Activated naive CD8-positive, alpha-beta T cell treated with anti-CD3 and anti-CD28 coated beads, Interleukin-2, amount 50 U/mL, for 16 hours (primary cell): ENCODE results near the gene C19orf38.
"Not testable (repeated sequence)": the region's sequence is repeated elsewhere in the genome, so short reads cannot be mapped to it uniquely, and the experiment has no call there.

Experiments
- DNase-seq: peaks from one replicate; pipeline ENCODE4 v3.0.0-alpha.2; 2020; ENCODE audit warnings: low read depth, low spot score

Gene C19orf38

GRCh38 chr19:10820173-10820572 lies 28.0 kb upstream of the C19orf38 start:
- DNase-seq = no peak

GRCh38 chr19:10823690-10824089 lies 24.5 kb upstream of the C19orf38 start:
- DNase-seq = no peak

GRCh38 chr19:10826231-10826630 lies 22.0 kb upstream of the C19orf38 start:
- DNase-seq = no peak

DNA sequence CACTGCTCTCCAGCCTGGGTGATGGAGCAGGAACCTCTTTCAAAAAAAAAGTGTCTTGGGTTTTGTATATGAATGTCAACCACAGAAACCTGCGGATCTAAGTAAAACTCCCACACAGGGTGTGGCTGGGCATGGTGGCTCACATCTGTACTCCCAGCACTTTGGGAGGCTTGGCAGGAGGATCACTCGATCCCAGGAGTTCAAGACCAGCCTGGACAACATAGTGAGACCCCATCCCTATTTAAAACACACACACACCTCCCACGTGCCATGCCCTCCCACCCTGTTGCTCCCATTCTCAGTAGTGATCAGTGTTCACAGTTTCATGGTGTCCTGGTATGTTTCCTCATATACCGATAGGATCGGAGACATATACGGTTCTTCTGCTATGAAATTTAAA lies 21.4 kb upstream of the C19orf38 start:
- DNase-seq = no peak

DNA sequence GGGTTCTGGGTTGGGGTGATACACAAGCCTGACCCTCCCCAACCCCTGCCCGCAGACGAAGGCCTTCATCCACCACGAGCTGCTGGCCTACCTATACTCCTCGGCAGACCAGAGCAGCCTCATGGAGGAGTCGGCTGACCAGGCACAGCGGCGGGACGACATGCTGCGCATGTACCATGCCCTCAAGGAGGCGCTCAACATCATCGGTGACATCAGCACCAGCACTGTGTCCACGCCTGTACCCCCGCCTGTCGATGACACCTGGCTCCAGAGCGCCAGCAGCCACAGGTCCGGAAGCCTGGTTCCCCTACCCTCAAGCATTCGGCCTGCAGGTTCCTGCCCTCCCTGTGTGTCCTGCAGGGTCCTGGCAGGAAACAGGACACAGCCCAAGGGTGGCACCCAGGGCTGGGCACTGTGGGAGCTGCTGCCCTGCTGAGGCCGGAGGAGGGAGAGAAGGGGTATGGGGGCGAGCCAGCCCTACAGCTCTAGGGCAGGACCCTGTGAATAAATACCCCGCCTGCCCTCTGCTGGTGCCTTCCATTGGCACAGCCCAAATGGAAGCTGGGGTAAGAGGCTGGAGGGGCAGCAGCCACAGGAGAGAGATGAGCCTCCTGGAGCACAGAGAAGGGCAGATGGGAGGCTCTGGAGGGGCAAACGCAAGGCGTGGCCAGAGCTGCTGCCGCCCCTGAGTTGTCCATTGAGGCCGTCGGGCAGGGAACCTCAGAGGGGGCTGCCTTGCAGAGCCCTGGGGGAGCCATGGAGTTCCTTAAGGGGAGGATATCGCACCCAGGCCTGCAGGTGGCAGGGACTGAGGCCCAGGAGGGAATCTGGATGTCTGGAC lies 19.0 kb upstream of the C19orf38 start:
- no peak for DNase-seq

DNA sequence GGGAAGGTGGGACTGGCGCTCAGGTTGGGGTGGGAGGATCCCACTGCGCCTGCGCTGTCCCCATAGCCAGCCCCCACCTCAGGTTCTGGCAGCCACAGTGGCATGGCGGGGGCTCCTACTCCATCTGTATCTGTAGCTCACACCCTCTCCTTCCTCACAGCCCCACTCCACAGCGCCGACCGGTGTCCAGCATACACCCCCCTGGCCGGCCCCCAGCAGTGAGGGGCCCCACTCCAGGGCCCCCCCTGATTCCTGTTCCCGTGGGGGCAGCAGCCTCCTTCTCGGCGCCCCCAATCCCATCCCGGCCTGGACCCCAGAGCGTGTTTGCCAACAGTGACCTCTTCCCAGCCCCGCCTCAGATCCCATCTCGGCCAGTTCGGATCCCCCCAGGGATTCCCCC lies 18.2 kb upstream of the C19orf38 start:
- DNase-seq = no peak

- DNase-seq = no peak
Measured at GRCh38 chr19:10830370-10830769, 17.8 kb upstream of the C19orf38 start.

GRCh38 chr19:10830931-10831779 lies 17.1 kb upstream of the C19orf38 start:
- DNase-seq = no peak

GRCh38 chr19:10831987-10832938 lies 16.0 kb upstream of the C19orf38 start:
- no peak for DNase-seq

GRCh38 chr19:10832939-10833296 lies 15.3 kb upstream of the C19orf38 start:
- no peak for DNase-seq

DNA sequence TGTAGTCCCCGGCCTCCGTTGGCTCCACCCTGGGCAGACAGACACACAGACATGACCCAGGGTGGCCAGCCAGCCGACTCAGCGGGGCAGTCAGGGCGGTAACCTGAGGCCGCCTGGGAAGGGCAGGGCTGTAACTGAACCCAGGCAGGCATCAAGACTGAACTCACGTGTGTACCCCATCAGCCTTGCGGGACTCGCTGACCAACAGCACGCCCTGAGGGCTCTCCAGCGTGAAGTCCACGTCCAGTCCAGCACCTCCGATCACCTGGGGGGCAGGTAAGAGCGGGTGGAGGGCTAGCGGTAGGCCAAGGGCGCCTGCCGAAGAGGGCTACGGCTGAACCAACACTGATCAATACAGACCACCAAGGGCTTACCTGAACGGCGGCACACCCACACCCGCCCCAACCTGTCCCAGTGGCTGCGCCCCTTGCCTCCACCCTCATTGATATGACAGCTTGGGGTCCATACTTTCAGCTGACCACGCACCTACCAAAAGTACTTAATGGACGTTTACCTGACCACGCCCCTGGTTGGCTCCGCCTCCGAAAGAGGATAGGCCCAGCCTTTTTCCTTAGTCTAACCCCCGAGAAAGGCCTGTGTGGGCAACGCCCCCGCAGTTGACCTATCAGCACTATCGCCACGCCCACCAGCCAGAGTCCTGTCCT lies 13.0 kb upstream of the C19orf38 start:
- no peak for DNase-seq

GRCh38 chr19:10835754-10836478 lies 12.3 kb upstream of the C19orf38 start, which contains the start of gene TMED1:
Gene TMED1, minus strand, starts transcription at chr19:10836212. Its CDS starts 21 bp downstream, at chr19:10836191.
- DNase-seq = peak; percentile 88

DNA sequence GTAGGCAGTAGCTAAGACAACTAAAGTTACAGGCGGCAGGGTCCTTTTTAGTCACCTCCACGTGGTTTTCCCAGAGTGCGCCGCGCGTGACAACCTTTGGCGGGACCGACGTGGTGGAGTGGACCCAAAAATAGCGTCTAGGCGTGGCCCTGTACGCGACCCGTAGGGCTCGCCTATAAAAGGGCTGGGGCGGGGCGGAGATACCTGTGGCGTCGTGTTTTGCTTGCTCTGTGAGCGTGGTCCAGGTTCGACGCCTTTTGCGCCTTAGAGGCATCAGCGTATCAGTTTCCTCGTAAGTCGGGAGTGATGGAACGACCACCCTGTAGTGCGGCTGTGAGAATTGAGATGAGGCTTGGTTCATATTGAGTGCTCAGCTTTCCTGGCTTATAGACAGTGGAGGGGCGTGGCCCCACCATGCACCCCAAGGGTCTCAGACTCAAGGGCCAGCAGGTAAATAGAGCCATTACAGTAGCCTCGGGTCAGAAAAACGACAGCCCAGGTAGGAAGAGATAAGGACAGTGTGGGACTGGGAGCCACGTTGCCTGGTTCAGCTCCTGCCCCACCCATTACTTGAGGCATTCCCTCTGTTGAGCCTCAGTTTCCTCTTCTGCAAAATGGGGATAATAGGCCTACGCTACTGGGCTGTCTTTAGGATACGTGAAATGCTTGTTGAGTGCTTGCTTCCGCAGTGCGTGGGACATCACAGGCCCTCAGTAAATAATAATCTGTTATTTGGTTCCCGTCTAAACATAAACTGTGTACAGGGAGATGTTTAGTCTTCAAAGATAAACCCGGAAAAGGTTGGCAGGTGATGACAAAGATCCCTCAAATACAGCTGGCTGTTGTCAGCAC lies 11.5 kb upstream of the C19orf38 start:
- peak; percentile 51 for DNase-seq

GRCh38 chr19:10837649-10838048 lies 10.6 kb upstream of the C19orf38 start:
- DNase-seq = not testable (repeated sequence)

GRCh38 chr19:10838377-10838776 lies 9.8 kb upstream of the C19orf38 start:
- no peak for DNase-seq

DNA sequence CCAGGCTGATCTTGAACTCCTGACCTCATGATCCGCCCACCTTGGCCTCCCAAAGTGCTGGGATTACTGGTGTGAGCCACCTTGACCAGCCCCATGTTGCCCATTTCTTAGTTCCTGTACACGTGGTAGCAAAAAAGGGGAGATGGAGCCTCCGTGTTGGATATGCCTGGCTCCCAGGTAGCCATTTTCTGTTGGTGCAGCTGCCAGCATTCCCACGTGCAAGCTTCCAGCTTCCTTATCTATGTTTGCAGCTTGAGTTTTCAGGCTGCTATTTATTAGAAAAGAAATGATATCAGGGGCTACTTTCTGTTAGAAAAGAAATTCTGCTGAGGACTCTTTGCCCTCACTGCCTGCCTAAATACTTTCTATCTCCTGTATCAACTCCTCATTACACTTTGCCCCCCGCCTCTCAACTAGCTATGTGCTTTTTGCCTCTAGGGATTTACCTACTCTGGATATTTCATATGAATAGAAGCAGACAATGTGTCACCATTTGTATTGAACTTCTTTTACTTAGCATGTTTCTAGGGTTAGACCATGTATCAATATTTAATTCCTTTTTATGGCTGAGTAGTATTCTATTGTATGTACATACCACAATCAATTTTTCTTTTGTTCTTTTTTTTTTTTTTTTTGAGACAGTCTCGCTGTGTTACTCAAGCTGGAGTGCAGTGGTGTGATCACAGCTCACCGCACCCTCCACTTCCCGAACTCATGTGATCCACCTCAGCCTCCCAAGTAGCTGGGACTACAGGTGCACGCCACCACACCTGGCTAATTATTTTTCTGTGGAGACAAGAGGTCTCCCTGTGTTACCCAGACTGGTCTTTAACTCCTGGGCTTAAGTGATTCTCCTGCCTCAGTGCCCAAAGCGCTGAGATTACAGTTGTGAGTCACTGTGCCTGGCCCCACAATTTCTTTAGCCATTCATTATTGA lies 8.8 kb upstream of the C19orf38 start:
- no peak for DNase-seq

DNA sequence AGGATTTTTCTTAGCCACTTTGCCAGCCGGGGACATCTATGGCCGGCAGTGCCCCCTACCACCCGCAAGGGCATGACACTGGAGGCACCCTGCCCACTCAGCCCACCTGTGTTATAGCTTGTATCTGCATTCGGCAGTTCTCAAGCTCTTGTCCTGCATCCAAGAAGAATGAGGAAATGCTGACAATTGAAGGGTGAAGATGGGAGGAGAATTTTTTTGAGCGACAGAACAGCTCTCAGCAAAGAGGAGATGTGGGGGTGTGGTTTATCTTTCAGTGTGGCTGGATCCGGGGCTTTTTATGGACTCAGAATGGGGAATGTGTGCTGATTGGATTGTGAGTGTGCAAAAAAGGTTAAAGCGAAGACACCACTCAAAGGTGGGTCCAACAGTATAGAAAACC lies 5.4 kb upstream of the C19orf38 start:
- DNase-seq = no peak

DNA sequence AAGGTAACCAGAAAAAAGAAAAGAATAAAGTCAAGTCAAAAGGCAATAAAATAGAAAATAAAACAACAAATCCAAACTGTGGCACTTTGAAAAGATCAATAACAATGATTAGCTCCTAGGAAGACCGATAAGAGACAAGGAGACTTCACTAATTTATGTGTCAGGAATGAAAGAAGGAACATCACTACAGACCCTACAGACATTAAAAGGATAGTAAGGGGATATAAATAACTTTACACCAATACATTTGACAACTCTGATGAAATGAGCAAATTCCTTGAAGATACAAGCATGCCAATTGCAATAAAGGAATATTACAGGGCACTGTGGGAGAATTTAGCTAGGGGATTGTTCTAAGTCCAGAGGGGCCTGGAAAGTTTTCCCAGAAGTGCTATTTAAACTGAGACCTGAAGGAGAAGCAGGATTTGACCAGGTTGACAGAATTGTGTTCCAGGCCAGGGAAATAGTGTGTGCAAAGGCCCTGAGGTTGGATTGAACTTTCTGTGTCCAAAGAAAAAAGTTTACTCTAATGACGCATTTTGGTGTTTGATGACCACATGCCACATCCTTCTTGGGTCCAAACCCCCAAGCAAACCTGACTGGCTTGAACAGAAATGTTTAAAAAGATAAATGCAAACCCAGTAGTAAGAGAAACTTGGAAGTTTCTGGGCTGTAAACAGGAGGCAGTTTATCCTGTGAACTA lies 1.6 kb upstream of the C19orf38 start:
- DNase-seq = no peak
